GM20000 (cell line): ENCODE data around the gene TLK1.

ENCODE experiments used
- DNase-seq: peaks from one replicate; pipeline ENCODE4 v3.0.0; 2012; ENCODE audit warnings: low spot score
- CTCF ChIP-seq: IDR thresholded peaks from 2 replicates; pipeline ENCODE4 v1.5.1; 2012; ENCODE audit warnings: mild to moderate bottlenecking, control low read depth; ENCODE audit errors: extremely low read depth, missing control alignments

Gene TLK1

DNA sequence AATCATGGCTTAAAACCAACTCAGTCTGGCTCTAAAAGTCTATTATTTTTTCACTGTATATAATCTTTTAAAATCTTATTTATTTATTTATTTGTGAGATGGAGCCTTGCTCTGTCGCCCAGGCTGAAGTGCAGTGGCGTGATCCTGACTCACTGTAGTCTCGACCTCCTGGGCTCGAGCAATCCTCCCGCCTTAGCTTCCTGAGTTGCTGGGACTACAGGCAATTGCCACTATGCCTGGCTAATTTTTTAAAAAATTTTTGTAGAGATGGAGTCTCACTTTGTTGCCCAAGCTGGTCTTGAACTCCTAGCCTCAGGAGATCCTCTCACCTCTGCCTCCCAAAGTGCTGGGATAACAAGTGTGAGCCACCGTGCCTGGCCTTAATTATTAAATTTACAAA, 217.1 kb downstream of the TLK1 start:
- no peak for TF ChIP-seq CTCF
- DNase-seq, result no peak

GRCh38 chr2:170943041-170943440, 217.7 kb downstream of the TLK1 start:
- no peak for TF ChIP-seq CTCF

GRCh38 chr2:170942615-170943014, 218.1 kb downstream of the TLK1 start:
- DNase-seq, result no peak
- TF ChIP-seq CTCF, result no peak

More at GRCh38 chr2:170943041-170943440, 217.7 kb downstream of the TLK1 start:
- no peak for DNase-seq
